SK-N-SH (cell line): ENCODE measurements around the gene SVOP.

Experiments
- CHD2 ChIP-seq: fragments of 150-350 bp; IDR thresholded peaks from 2 replicates; pipeline ENCODE4 v1.6.1; 2018; ENCODE audit warnings: low read length; ENCODE audit not compliant: partially characterized antibody
- SIN3A ChIP-seq: IDR thresholded peaks from 2 replicates; pipeline ENCODE4 v1.6.1; 2012; ENCODE audit warnings: low read depth, mild to moderate bottlenecking, low read length, moderate library complexity, borderline replicate concordance
- TF ChIP-seq, protein P1 (sequence below): fragments of 200-600 bp; sonication (generic); IDR thresholded peaks from 2 replicates; pipeline ENCODE4 v1.6.1; 2017; ENCODE audit warnings: antibody characterized with exemption, mild to moderate bottlenecking, moderate library complexity
- TF ChIP-seq, protein P2 (sequence below): IDR thresholded peaks from 2 replicates; pipeline ENCODE4 v1.4.0; 2012; ENCODE audit warnings: low read depth, borderline replicate concordance

DNA sequence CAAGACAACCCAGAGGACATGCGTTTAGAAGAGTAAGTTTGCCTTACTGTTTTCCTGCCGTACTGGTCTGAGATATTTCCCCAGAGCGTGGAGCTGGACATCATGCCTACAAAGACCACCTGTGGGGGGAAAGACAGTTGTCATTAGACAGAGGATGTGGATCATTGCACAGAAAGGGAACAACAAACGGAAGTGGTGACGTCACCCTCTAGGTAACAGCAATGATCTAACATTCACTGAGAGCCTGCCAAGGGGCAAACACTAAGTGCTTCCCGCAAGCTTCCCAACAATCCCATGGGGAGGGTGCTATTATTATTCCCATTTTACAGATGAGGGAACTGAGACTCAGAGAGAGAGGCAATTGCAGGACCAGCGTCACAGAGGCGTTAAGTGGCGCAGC is 48.5 kb downstream of the SVOP start:
- TF ChIP-seq, protein P1, sequence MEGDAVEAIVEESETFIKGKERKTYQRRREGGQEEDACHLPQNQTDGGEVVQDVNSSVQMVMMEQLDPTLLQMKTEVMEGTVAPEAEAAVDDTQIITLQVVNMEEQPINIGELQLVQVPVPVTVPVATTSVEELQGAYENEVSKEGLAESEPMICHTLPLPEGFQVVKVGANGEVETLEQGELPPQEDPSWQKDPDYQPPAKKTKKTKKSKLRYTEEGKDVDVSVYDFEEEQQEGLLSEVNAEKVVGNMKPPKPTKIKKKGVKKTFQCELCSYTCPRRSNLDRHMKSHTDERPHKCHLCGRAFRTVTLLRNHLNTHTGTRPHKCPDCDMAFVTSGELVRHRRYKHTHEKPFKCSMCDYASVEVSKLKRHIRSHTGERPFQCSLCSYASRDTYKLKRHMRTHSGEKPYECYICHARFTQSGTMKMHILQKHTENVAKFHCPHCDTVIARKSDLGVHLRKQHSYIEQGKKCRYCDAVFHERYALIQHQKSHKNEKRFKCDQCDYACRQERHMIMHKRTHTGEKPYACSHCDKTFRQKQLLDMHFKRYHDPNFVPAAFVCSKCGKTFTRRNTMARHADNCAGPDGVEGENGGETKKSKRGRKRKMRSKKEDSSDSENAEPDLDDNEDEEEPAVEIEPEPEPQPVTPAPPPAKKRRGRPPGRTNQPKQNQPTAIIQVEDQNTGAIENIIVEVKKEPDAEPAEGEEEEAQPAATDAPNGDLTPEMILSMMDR: no peak
- TF ChIP-seq SIN3A (no peak), CHD2 (no peak)
- TF ChIP-seq, protein P2, sequence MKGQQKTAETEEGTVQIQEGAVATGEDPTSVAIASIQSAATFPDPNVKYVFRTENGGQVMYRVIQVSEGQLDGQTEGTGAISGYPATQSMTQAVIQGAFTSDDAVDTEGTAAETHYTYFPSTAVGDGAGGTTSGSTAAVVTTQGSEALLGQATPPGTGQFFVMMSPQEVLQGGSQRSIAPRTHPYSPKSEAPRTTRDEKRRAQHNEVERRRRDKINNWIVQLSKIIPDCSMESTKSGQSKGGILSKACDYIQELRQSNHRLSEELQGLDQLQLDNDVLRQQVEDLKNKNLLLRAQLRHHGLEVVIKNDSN: no peak
